ENCODE data around the gene PIGU.

GRCh38 chr20:34571753-34572152 lies 105.1 kb downstream of the PIGU start:
- no peak for TF ChIP-seq CTCF (IDR thresholded peaks at IDR 0.05; ENCODE audit: insufficient read depth, low read length, poor library complexity, severe bottlenecking)
- TF ChIP-seq EZH2phosphoT487 (conservative IDR thresholded peaks at IDR 0.05; ENCODE audit: low read length) = no peak
